A549 (cell line): ENCODE measurements around the gene C21orf58. TPM values are rescaled to one million over a fixed set of nuclear protein-coding genes. Genes with fewer than 3 reads are reported as not detected.

Experiments
- ATAC-seq, 2 experiments: fragments of 200-7000 bp in 1 of 2; fragments of >200 bp in 1 of 2; cut with Nextera tagmentation in 1 of 2; cut with Tn5 transposase in 1 of 2; 3 replicates each; pipeline versions ENCODE4 v1.8.0 to v1.9.1; 2018 to 2020; ENCODE audit warnings: mild to moderate bottlenecking in 1 of 2, moderate library complexity in 1 of 2
- CTCF ChIA-PET: fragments of 300-600 bp; sonication (Branson Sonifier 250); formaldehyde crosslinking; extraction: SDS; loops from one replicate; lab custom pipeline; 2021; ENCODE audit warnings: antibody characterized with exemption, inconsistent platforms; lab: Yijun Ruan, JAX
- POLR2A ChIA-PET: fragments of 350-600 bp; formaldehyde crosslinking; extraction: SDS; loops from one replicate; lab custom pipeline; 2021; ENCODE audit warnings: antibody characterized with exemption, inconsistent platforms; lab: Yijun Ruan, JAX
- DNase-seq, 2 experiments: peaks; one replicate each; pipeline versions ENCODE4 v3.0.0 to v3.0.0-alpha.2; 2011 to 2016; ENCODE audit warnings: low read depth in 1 of 2, low spot score in 1 of 2
- FAIRE-seq: peaks from 2 replicates; lab custom pipeline; 2011; peaks lifted over from hg19 to GRCh38; lab: Jason Lieb, UNC
- H3K27ac ChIP-seq, 2 experiments: fragments of >200 bp; sonication (Bioruptor Twin); formaldehyde crosslinking; 3 replicates each; pipeline ENCODE4 v1.5.1; 2016 to 2017
- H3K4me1 ChIP-seq: fragments of >200 bp; sonication (Bioruptor Twin); formaldehyde crosslinking; 3 replicates; pipeline ENCODE4 v1.6.1; 2016
- H3K4me2 ChIP-seq: fragments of >200 bp; sonication (Bioruptor Twin); formaldehyde crosslinking; 3 replicates; pipeline ENCODE4 v1.6.1; 2016
- H3K4me3 ChIP-seq: fragments of >200 bp; sonication (Bioruptor Twin); formaldehyde crosslinking; 3 replicates; pipeline ENCODE4 v1.5.1; 2016
- H3K9me3 ChIP-seq: fragments of >200 bp; sonication (Bioruptor Twin); formaldehyde crosslinking; 3 replicates; pipeline ENCODE4 v1.6.1; 2016
- CBX2 ChIP-seq: fragments of 200-600 bp; sonication (generic); IDR thresholded peaks from 2 replicates; pipeline ENCODE4 v1.6.1; 2016; ENCODE audit warnings: low read depth, mild to moderate bottlenecking, borderline replicate concordance
- CBX8 ChIP-seq: fragments of 200-600 bp; sonication (generic); IDR thresholded peaks from 2 replicates; pipeline ENCODE4 v1.6.1; 2016
- CHD2 ChIP-seq: fragments of 150-350 bp; IDR thresholded peaks from 2 replicates; pipeline ENCODE4 v1.6.1; 2014; ENCODE audit warnings: low read length; ENCODE audit not compliant: partially characterized antibody
- FOSB ChIP-seq: fragments of 250-450 bp; sonication (Bioruptor Pico); IDR thresholded peaks from 2 replicates; pipeline ENCODE4 v1.5.0; 2020; ENCODE audit warnings: mild to moderate bottlenecking, moderate library complexity
- HDAC2 ChIP-seq: fragments of 200-600 bp; sonication (generic); IDR thresholded peaks from 2 replicates; pipeline ENCODE4 v1.6.1; 2016
- HOXB13 ChIP-seq: fragments of 250-450 bp; sonication (Bioruptor Pico); IDR thresholded peaks from 2 replicates; pipeline ENCODE4 v1.5.0; 2020; ENCODE audit warnings: low read depth, mild to moderate bottlenecking, moderate library complexity
- JUNB ChIP-seq: fragments of >200 bp; sonication (Bioruptor Twin); formaldehyde crosslinking; IDR thresholded peaks from 2 replicates; pipeline ENCODE4 v1.6.1; 2016
- MAFK ChIP-seq: fragments of 450-650 bp; IDR thresholded peaks from 2 replicates; pipeline ENCODE4 v1.6.1; 2014; ENCODE audit not compliant: partially characterized antibody
- NFE2L2 ChIP-seq: fragments of 150-350 bp; conservative IDR thresholded peaks from 2 replicates; pipeline ENCODE4 v1.6.1; 2014; ENCODE audit warnings: low read length
- NR3C1 ChIP-seq: fragments of >200 bp; sonication (Bioruptor Twin); formaldehyde crosslinking; IDR thresholded peaks from 3 replicates; pipeline ENCODE4 v1.6.1; 2017
- POLR2A ChIP-seq: IDR thresholded peaks from 2 replicates; pipeline ENCODE4 v1.6.1; 2012; ENCODE audit warnings: mild to moderate bottlenecking, low read length
- RAD21 ChIP-seq, 2 experiments: fragments of >200 bp in 1 of 2; sonication (Bioruptor Twin) in 1 of 2; formaldehyde crosslinking in 1 of 2; IDR thresholded peaks in 1 of 2; conservative IDR thresholded peaks in 1 of 2; 2 replicates in 1 of 2; 3 replicates in 1 of 2; pipeline ENCODE4 v1.6.1; 2012 to 2018; ENCODE audit warnings: inconsistent platforms in 1 of 2
- SMC3 ChIP-seq: fragments of >200 bp; sonication (Bioruptor Twin); formaldehyde crosslinking; IDR thresholded peaks from 3 replicates; pipeline ENCODE4 v1.6.1; 2018; ENCODE audit warnings: inconsistent platforms
- ZNF302 ChIP-seq: fragments of 250-450 bp; sonication (Bioruptor Pico); IDR thresholded peaks from 2 replicates; pipeline ENCODE4 v1.9.0; 2021; ENCODE audit warnings: inconsistent platforms, mild to moderate bottlenecking, moderate library complexity
- ZSCAN20 ChIP-seq: fragments of 250-450 bp; sonication (Bioruptor Pico); IDR thresholded peaks from 2 replicates; pipeline ENCODE4 v1.8.0; 2022; ENCODE audit warnings: mild to moderate bottlenecking, moderate library complexity
- WGBS: methylation state at CpG from one replicate; pipeline ENCODE4 v1.1.6; 2017; ENCODE audit errors: missing lambda C conversion rate; 5-methylcytosine and 5-hydroxymethylcytosine counted together
- polyA plus RNA-seq, 4 experiments: library from polyadenylated mRNA; depleted of rRNA in 3 of 4; stranded (reverse); fragments of >200 nt; fragmentation: RNase III in 1 of 4; extraction: RNeasy Plus Mini Kit Qiagen cat#74134 plus additional on column Dnase treatment in 1 of 4; gene quantifications; 2 replicates in 3 of 4; 3 replicates in 1 of 4; pipeline ENCODE4 v1.2.3, GENCODE V29; 2011 to 2017
- TF ChIP-seq, protein P1 (sequence below): fragments of >200 bp; sonication (Bioruptor Twin); formaldehyde crosslinking; IDR thresholded peaks from 3 replicates; pipeline ENCODE4 v1.5.1; 2016
- TF ChIP-seq, protein P2 (sequence below): fragments of >200 bp; sonication (Bioruptor Twin); formaldehyde crosslinking; IDR thresholded peaks from 2 replicates; pipeline ENCODE4 v1.6.1; 2016
- TF ChIP-seq, protein P3 (sequence below): fragments of 250-450 bp; sonication (Bioruptor Pico); IDR thresholded peaks from 2 replicates; pipeline ENCODE4 v1.5.0; 2021; ENCODE audit warnings: mild to moderate bottlenecking, moderate library complexity, borderline replicate concordance
- TF ChIP-seq, protein P4 (sequence below): IDR thresholded peaks from 2 replicates; pipeline ENCODE4 v1.6.1; 2012

Gene C21orf58
- polyA plus RNA-seq, 2 of the 4 experiments (the other 2 are of a cell fraction): 3.2 to 8.5 TPM

DNA sequence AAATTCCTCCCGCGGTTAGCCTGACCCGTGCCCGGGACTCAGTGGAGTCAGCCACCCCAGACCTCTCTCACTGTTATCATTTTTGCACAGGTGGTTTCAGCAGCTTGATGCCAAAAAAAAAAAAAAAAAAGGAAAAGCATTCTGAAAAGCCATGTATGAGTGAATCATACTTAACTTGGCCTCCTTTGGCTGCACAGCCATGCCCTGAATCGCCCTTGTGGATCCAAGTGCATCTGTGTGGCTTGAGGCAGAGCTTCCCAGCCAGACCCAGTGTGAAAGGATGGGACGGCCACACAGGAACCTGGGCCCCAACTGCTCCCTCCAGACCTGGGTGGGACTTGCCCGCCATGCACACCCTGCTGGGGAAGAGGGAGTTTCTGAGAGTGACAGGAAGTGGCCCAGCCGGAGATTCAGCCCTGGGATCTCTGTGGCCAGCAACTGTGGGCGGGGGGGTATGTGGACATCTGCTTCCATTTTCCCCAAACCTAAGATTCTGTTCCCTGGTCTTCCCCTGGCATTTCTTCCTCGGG is 29.0 kb downstream of the C21orf58 start:
- TF ChIP-seq CBX2 (no peak), JUNB (no peak)
- WGBS: 76% methylated on average over 8 of the region's 10 CpGs
- no peak overlapping the region for H3K4me2 ChIP-seq
- DNase-seq (no peak), FAIRE-seq (no peak), ATAC-seq (peak; percentile 39 to 44; a peak in 3 of 6 replicates)
- H3K4me1 ChIP-seq: no peaks in the 10 kb centered on the region
- no peaks in the 10 kb centered on the region for H3K9me3 ChIP-seq
- no peak overlapping the region for H3K4me3 ChIP-seq
- ChIA-PET POLR2A (no interaction called here), CTCF (no interaction called here)
- H3K27ac ChIP-seq: no peak overlapping the region; a peak in 1 of 6 replicates

DNA sequence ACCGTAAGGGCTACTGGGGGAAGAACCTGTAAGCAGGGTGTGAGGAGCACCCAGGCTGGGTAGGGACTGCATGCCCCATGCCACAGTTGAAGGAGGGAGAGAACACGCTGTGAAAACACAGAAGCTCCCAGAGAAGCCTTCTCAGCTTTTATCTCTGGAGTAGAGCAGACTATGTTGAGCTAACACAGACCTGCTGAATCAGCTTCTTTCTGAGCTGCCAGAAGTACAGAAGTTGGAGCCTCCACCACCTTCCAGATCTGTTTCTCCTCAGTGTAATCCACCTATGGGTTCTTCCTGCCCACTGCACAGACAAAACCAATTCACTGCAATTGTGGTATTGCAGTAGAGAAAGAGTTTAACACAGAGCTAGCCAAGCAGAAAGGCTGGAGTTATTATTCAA is 32.1 kb downstream of the C21orf58 start:
- no peak for TF ChIP-seq NR3C1
- TF ChIP-seq MAFK: peak; percentile 74
- DNase-seq: no peak
- CTCF ChIA-PET: no interaction called here
- no peak for FAIRE-seq
- no peak for ATAC-seq
- no peaks in the 10 kb centered on the region for H3K4me1 ChIP-seq
- H3K9me3 ChIP-seq: no peaks in the 10 kb centered on the region
- no peak overlapping the region for H3K4me2 ChIP-seq
- no peak overlapping the region for H3K27ac ChIP-seq
- H3K4me3 ChIP-seq: no peak overlapping the region
- POLR2A ChIA-PET: no interaction called here
- WGBS: 97% methylated on average over 2 of the region's 2 CpGs

DNA sequence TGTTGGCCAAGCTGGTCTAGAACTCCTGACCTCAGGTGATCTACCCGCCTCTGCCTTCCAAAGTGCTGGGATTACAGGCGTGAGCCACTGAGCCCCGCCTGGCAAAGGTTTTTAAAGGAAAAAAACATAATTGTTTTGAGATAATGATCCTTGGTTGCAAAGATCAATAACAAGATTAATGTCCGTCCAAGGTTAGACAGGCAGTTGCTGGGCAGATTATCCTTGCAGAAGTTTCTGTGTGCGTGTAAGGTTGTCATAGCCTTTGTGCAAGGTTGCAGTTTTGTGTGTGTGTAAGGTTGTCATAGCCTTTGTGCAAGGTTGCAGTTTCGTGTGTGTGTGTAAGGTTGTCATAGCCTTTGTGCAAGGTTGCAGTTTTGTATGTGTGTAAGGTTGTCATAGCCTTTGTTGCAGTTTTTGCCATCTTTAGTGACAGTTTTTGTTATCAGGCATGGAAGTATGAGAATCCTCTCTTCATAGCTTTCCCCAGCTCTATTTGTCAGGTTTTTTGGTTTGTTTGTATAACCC is 34.0 kb downstream of the C21orf58 start:
- WGBS: 60% methylated on average over 6 of the region's 6 CpGs
- TF ChIP-seq HDAC2: no peak
- no peak for TF ChIP-seq HOXB13 (CRISPR knock-in tag)
- TF ChIP-seq CBX8: no peak
- no peak for TF ChIP-seq POLR2A
- TF ChIP-seq, all 56 proteins: peak for 0
- ChIA-PET POLR2A (no interaction called here), CTCF (interaction anchor here (0.9 kb wide), 1 partner anchor 318 kb away, joined by 3 read pairs; no protein-coding TSS in a partner anchor)
- Histone ChIP-seq H3K4me2 (no peak overlapping the region), H3K27ac (no peak overlapping the region), H3K4me1 (peaks cover 4% of the 10 kb centered on the region), H3K9me3 (no peaks in the 10 kb centered on the region), H3K4me3 (no peak overlapping the region)
- ATAC-seq: no peak
- FAIRE-seq: no peak
- DNase-seq: no peak

DNA sequence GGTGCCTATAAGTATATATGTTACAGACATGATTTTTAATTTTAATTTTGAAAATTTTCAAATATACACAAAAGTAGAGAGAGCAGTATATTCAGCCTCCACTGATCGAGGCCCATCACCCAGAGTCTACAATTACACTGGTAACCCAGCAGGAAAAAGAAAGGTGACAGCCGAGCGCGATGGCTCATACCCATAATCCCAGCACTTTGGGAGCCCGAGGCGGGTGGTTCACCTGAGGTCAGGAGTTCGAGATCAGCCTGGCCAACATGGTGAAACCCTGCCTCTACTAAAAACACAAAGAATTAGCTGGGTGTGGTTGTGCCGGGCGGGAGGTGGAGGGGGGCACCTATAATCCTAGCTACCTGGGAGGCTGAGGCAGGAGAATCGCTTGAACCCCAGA is 36.1 kb downstream of the C21orf58 start:
- TF ChIP-seq NFE2L2 (no peak), RAD21 (conservative IDR thresholded peaks at IDR 0.05 in 1 of 2, IDR thresholded peaks at IDR 0.05 in 1 of 2) (no peak), ZNF302 (CRISPR knock-in tag) (no peak), HOXB13 (CRISPR knock-in tag) (no peak), HDAC2 (no peak)
- TF ChIP-seq, protein P1, sequence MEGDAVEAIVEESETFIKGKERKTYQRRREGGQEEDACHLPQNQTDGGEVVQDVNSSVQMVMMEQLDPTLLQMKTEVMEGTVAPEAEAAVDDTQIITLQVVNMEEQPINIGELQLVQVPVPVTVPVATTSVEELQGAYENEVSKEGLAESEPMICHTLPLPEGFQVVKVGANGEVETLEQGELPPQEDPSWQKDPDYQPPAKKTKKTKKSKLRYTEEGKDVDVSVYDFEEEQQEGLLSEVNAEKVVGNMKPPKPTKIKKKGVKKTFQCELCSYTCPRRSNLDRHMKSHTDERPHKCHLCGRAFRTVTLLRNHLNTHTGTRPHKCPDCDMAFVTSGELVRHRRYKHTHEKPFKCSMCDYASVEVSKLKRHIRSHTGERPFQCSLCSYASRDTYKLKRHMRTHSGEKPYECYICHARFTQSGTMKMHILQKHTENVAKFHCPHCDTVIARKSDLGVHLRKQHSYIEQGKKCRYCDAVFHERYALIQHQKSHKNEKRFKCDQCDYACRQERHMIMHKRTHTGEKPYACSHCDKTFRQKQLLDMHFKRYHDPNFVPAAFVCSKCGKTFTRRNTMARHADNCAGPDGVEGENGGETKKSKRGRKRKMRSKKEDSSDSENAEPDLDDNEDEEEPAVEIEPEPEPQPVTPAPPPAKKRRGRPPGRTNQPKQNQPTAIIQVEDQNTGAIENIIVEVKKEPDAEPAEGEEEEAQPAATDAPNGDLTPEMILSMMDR: no peak
- DNase-seq: no peak
- no peak for FAIRE-seq
- Histone ChIP-seq H3K4me3 (no peak overlapping the region; the same call in 2 of the 3 replicates), H3K27ac (peak overlapping the region in 1 of 2 experiments; percentile 99; a peak in 1 of 6 replicates), H3K4me1 (peaks cover 21% of the 10 kb centered on the region), H3K9me3 (no peaks in the 10 kb centered on the region), H3K4me2 (peak overlapping the region; percentile 84)
- ChIA-PET POLR2A (no interaction called here), CTCF (no interaction called here)
- no peak for ATAC-seq
- 84% methylated on average over 10 of the region's 10 CpGs for WGBS

DNA sequence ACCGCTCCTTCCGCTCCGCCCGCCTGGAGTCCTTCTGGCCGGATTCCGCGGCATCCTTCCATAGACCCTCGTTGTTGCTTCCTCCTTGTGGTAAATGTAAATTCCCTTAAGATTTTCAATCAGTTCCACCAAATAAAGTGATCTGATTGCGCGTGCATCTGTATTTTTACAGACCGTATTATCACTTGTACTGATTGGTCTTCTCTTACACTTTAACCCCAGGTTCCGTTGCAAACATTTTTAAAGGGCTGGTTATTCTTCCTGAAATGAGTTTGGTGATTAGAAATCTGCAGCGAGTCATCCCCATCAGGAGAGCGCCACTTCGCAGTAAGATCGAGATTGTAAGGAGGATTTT is 37.0 kb downstream of the C21orf58 start:
- peak overlapping the region; percentile 98 for H3K4me3 ChIP-seq
- H3K9me3 ChIP-seq: no peaks in the 10 kb centered on the region
- DNase-seq: no peak
- ATAC-seq: peak in 1 of 2 experiments; percentile 4; a peak in 2 of 6 replicates
- H3K4me1 ChIP-seq: peaks cover 25% of the 10 kb centered on the region
- 1% methylated on average over 15 of the region's 16 CpGs for WGBS
- peak overlapping the region; percentile 84 for H3K4me2 ChIP-seq
- H3K27ac ChIP-seq: peak overlapping the region; percentile 99
- FAIRE-seq: no peak
- ChIA-PET POLR2A (no interaction called here), CTCF (no interaction called here)
- TF ChIP-seq HOXB13 (CRISPR knock-in tag) (no peak), CHD2 (no peak), ZNF302 (CRISPR knock-in tag) (no peak), JUNB (no peak), CBX2 (no peak), FOSB (CRISPR knock-in tag) (no peak), SMC3 (no peak), ZSCAN20 (CRISPR knock-in tag) (no peak)
- TF ChIP-seq, protein P2, sequence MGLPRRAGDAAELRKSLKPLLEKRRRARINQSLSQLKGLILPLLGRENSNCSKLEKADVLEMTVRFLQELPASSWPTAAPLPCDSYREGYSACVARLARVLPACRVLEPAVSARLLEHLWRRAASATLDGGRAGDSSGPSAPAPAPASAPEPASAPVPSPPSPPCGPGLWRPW: no peak
- TF ChIP-seq, protein P1: no peak
- TF ChIP-seq, protein P3, sequence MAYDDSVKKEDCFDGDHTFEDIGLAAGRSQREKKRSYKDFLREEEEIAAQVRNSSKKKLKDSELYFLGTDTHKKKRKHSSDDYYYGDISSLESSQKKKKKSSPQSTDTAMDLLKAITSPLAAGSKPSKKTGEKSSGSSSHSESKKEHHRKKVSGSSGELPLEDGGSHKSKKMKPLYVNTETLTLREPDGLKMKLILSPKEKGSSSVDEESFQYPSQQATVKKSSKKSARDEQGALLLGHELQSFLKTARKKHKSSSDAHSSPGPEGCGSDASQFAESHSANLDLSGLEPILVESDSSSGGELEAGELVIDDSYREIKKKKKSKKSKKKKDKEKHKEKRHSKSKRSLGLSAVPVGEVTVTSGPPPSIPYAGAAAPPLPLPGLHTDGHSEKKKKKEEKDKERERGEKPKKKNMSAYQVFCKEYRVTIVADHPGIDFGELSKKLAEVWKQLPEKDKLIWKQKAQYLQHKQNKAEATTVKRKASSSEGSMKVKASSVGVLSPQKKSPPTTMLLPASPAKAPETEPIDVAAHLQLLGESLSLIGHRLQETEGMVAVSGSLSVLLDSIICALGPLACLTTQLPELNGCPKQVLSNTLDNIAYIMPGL (CRISPR knock-in tag): no peak
- TF ChIP-seq, protein P4, sequence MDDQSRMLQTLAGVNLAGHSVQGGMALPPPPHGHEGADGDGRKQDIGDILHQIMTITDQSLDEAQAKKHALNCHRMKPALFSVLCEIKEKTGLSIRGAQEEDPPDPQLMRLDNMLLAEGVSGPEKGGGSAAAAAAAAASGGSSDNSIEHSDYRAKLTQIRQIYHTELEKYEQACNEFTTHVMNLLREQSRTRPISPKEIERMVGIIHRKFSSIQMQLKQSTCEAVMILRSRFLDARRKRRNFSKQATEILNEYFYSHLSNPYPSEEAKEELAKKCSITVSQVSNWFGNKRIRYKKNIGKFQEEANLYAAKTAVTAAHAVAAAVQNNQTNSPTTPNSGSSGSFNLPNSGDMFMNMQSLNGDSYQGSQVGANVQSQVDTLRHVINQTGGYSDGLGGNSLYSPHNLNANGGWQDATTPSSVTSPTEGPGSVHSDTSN: no peak
